Middle frontal gyrus (tissue), 1 donor: ENCODE results near the gene CPA2.

ENCODE experiments used
- DNase-seq: peaks from one replicate; pipeline ENCODE4 v3.0.0-alpha.2; 2015; ENCODE audit warnings: low spot score; ENCODE audit errors: extremely low spot score

The CPA2 gene

GRCh38 chr7:130279286-130279685, 12.6 kb downstream of the CPA2 start:
- no peak for DNase-seq

- no peak for DNase-seq
Measured at GRCh38 chr7:130279906-130280305, 13.2 kb downstream of the CPA2 start.

- no peak for DNase-seq
Measured at GRCh38 chr7:130281260-130281659, 14.6 kb downstream of the CPA2 start.

GRCh38 chr7:130286881-130287280, 20.2 kb downstream of the CPA2 start:
- no peak for DNase-seq

- no peak for DNase-seq
Measured at GRCh38 chr7:130288168-130288567, 21.5 kb downstream of the CPA2 start.

- DNase-seq = no peak
Measured at GRCh38 chr7:130288829-130289228, 22.2 kb downstream of the CPA2 start.

GRCh38 chr7:130289478-130289877, 22.8 kb downstream of the CPA2 start:
- no peak for DNase-seq

- no peak for DNase-seq
Measured at GRCh38 chr7:130290745-130291144, 24.1 kb downstream of the CPA2 start.

- DNase-seq = no peak
Measured at GRCh38 chr7:130292682-130293257, 26.1 kb downstream of the CPA2 start, which contains the start of gene CPA4. CPA4 (plus strand) TSS chr7:130293161; CDS start chr7:130293181, 20 bp downstream.

GRCh38 chr7:130293521-130293920, 26.9 kb downstream of the CPA2 start:
- DNase-seq = no peak

GRCh38 chr7:130294314-130294713, 27.7 kb downstream of the CPA2 start:
- DNase-seq = no peak

- no peak for DNase-seq
Measured at GRCh38 chr7:130296221-130296951, 29.7 kb downstream of the CPA2 start.

- no peak for DNase-seq
Measured at GRCh38 chr7:130297628-130298543, 31.2 kb downstream of the CPA2 start.

- DNase-seq = no peak
Measured at GRCh38 chr7:130298544-130299326, 32.1 kb downstream of the CPA2 start.

GRCh38 chr7:130299866-130300265, 33.2 kb downstream of the CPA2 start:
- DNase-seq = no peak

GRCh38 chr7:130301501-130302020, 34.9 kb downstream of the CPA2 start:
- DNase-seq = no peak

GRCh38 chr7:130302649-130303048, 36.0 kb downstream of the CPA2 start:
- DNase-seq = no peak

- no peak for DNase-seq
Measured at GRCh38 chr7:130303127-130303526, 36.5 kb downstream of the CPA2 start.

- no peak for DNase-seq
Measured at GRCh38 chr7:130303551-130303950, 36.9 kb downstream of the CPA2 start.

- DNase-seq = no peak
Measured at GRCh38 chr7:130303982-130304381, 37.3 kb downstream of the CPA2 start.

GRCh38 chr7:130304878-130305277, 38.2 kb downstream of the CPA2 start:
- DNase-seq = no peak
